NCI-H2107 (cell line): Measurements from ENCODE around the gene PF4V1.

Source experiments
- DNase-seq: peaks from one replicate; lab custom pipeline; 2025; lab: John Stamatoyannopoulos, UW

PF4V1 gene

GRCh38 chr4:73847526-73848182 is 5.4 kb upstream of the PF4V1 start:
- DNase-seq: no peak

GRCh38 chr4:73848183-73848777 is 4.8 kb upstream of the PF4V1 start:
- DNase-seq: no peak

GRCh38 chr4:73850261-73850970 is 2.7 kb upstream of the PF4V1 start:
- no peak for DNase-seq

GRCh38 chr4:73851293-73851692 is 1.8 kb upstream of the PF4V1 start:
- DNase-seq: no peak

GRCh38 chr4:73852771-73853170 is 325 bp upstream of the PF4V1 start:
- no peak for DNase-seq

- DNase-seq: no peak
Observed at GRCh38 chr4:73853718-73854473, 800 bp downstream of the PF4V1 start.

GRCh38 chr4:73855406-73855805 is 2.3 kb downstream of the PF4V1 start:
- no peak for DNase-seq

GRCh38 chr4:73856518-73856917 is 3.4 kb downstream of the PF4V1 start:
- no peak for DNase-seq

GRCh38 chr4:73859614-73860088 is 6.6 kb downstream of the PF4V1 start:
- no peak for DNase-seq

GRCh38 chr4:73860181-73860580 is 7.1 kb downstream of the PF4V1 start:
- DNase-seq: no peak

- no peak for DNase-seq
Observed at GRCh38 chr4:73860917-73861316, 7.8 kb downstream of the PF4V1 start.

GRCh38 chr4:73862322-73862721 is 9.2 kb downstream of the PF4V1 start:
- DNase-seq: no peak

GRCh38 chr4:73864365-73864764 is 11.3 kb downstream of the PF4V1 start:
- no peak for DNase-seq

- DNase-seq: no peak
Observed at GRCh38 chr4:73864961-73865360, 11.9 kb downstream of the PF4V1 start.

- DNase-seq: no peak
Observed at GRCh38 chr4:73865431-73866096, 12.5 kb downstream of the PF4V1 start.

- no peak for DNase-seq
Observed at GRCh38 chr4:73866246-73866645, 13.2 kb downstream of the PF4V1 start.

GRCh38 chr4:73867783-73868182 is 14.7 kb downstream of the PF4V1 start:
- peak; percentile 1 for DNase-seq

GRCh38 chr4:73868206-73869129 is 15.4 kb downstream of the PF4V1 start:
- no peak for DNase-seq

- DNase-seq: peak; percentile 4
Observed at GRCh38 chr4:73869130-73870055, 16.3 kb downstream of the PF4V1 start, which contains the start of gene CXCL1. Gene CXCL1 (plus strand): TSS chr4:73869393. CDS start chr4:73869471, 78 bp downstream.

GRCh38 chr4:73870260-73870659 is 17.2 kb downstream of the PF4V1 start:
- DNase-seq: no peak
